SK-N-SH (cell line): Measurements from ENCODE around the gene HMGCL. TPM values are rescaled to one million over a fixed set of nuclear protein-coding genes. Genes with fewer than 3 reads are reported as not detected.

Experiments
- CTCF ChIA-PET: fragments of 300-600, 350-600 bp; formaldehyde crosslinking; extraction: SDS; loops from one replicate; lab custom pipeline; 2021; lab: Yijun Ruan, JAX
- POLR2A ChIA-PET: fragments of 350-600 bp; sonication (Branson Sonifier 250); formaldehyde crosslinking; extraction: SDS; loops from one replicate; lab custom pipeline; 2020; ENCODE audit warnings: antibody characterized with exemption, inconsistent platforms; lab: Yijun Ruan, JAX
- DNase-seq: peaks from one replicate; pipeline ENCODE4 v3.0.0; 2012
- H2AFZ ChIP-seq: fragments of 200-600 bp; sonication (generic); 2 replicates; pipeline ENCODE4 v1.8.1; 2016; ENCODE audit warnings: antibody characterized with exemption, mild to moderate bottlenecking, low read depth
- H3F3A ChIP-seq: fragments of 200-600 bp; sonication (generic); replicated peaks from 2 replicates; pipeline ENCODE3; 2016; ENCODE audit warnings: antibody characterized with exemption, mild to moderate bottlenecking; ENCODE audit not compliant: insufficient read depth
- H3K27ac ChIP-seq, 2 experiments: fragments of 200-500 bp in 1 of 2; fragments of 200-600 bp in 1 of 2; sonication (Bioruptor generic) in 1 of 2; sonication (generic), shearing (Covaris generic) in 1 of 2; 2 replicates each; pipeline versions ENCODE4 v1.5.1 to v1.6.1; 2014 to 2016; ENCODE audit warnings: low read depth in 2 of 2, inconsistent platforms in 1 of 2, low read length in 1 of 2, mild to moderate bottlenecking in 1 of 2, mixed read lengths in 1 of 2
- H3K27me3 ChIP-seq: fragments of 200-600 bp; sonication (generic), shearing (Covaris generic); 2 replicates; pipeline ENCODE4 v1.6.1; 2016; ENCODE audit warnings: mixed run types; ENCODE audit not compliant: insufficient read depth
- H3K36me3 ChIP-seq, 2 experiments: fragments of 200-500 bp in 1 of 2; fragments of 200-600 bp in 1 of 2; sonication (Bioruptor generic) in 1 of 2; sonication (generic) in 1 of 2; replicated peaks in 1 of 2; 2 replicates each; pipeline versions ENCODE3 to v1.5.1; 2014 to 2016; ENCODE audit warnings: low read length in 1 of 2, mild to moderate bottlenecking in 1 of 2; ENCODE audit not compliant: insufficient read depth in 2 of 2, control insufficient read depth in 1 of 2
- H3K4me1 ChIP-seq, 2 experiments: fragments of 200-500 bp in 1 of 2; fragments of 200-600 bp in 1 of 2; sonication (Bioruptor generic) in 1 of 2; sonication (generic), shearing (Covaris generic) in 1 of 2; 2 replicates each; pipeline versions ENCODE4 v1.5.1 to v1.6.1; 2014 to 2016; ENCODE audit warnings: low read depth in 1 of 2, low read length in 1 of 2, mixed run types in 1 of 2; ENCODE audit not compliant: insufficient read depth in 2 of 2, control insufficient read depth in 1 of 2
- H3K4me2 ChIP-seq: fragments of 200-600 bp; sonication (generic), shearing (Covaris generic); 2 replicates; pipeline ENCODE4 v1.6.1; 2017; ENCODE audit warnings: mixed run types
- H3K4me3 ChIP-seq, 2 experiments: fragments of 200-500 bp in 1 of 2; fragments of 200-600 bp in 1 of 2; sonication (Bioruptor generic) in 1 of 2; sonication (generic), shearing (Covaris generic) in 1 of 2; 2 replicates each; pipeline versions ENCODE4 v1.5.1 to v1.8.1; 2014 to 2016; ENCODE audit warnings: low read depth in 2 of 2, inconsistent platforms in 1 of 2, low read length in 1 of 2, mild to moderate bottlenecking in 1 of 2, mixed read lengths in 1 of 2, moderate library complexity in 1 of 2
- H3K79me2 ChIP-seq: fragments of 200-600 bp; sonication (generic); 2 replicates; pipeline ENCODE4 v1.8.1; 2017; ENCODE audit warnings: mild to moderate bottlenecking; ENCODE audit not compliant: insufficient read depth
- H3K9ac ChIP-seq: fragments of 200-600 bp; sonication (generic); 2 replicates; pipeline ENCODE4 v1.6.1; 2017; ENCODE audit warnings: mixed run types
- H3K9me2 ChIP-seq: fragments of 200-600 bp; sonication (generic); 2 replicates; pipeline ENCODE4 v1.6.1; 2017; ENCODE audit warnings: mixed run types
- H3K9me3 ChIP-seq: fragments of 200-600 bp; sonication (generic); 2 replicates; pipeline ENCODE4 v1.6.1; 2017; ENCODE audit warnings: mixed run types, mild to moderate bottlenecking, moderate library complexity
- H4K20me1 ChIP-seq: fragments of 200-600 bp; sonication (generic); 2 replicates; pipeline ENCODE4 v1.6.1; 2017; ENCODE audit warnings: mild to moderate bottlenecking, mixed run types; ENCODE audit not compliant: insufficient read depth
- CHD2 ChIP-seq: fragments of 150-350 bp; IDR thresholded peaks from 2 replicates; pipeline ENCODE4 v1.6.1; 2018; ENCODE audit warnings: low read length; ENCODE audit not compliant: partially characterized antibody
- ELF1 ChIP-seq: IDR thresholded peaks from 2 replicates; pipeline ENCODE4 v1.4.0; 2012
- EP300 ChIP-seq, 2 experiments: IDR thresholded peaks; 2 replicates each; pipeline versions ENCODE4 v1.4.0 to v1.6.1; 2012; ENCODE audit warnings: borderline replicate concordance in 1 of 2, low read depth in 1 of 2, low read length in 1 of 2
- FOSL2 ChIP-seq: IDR thresholded peaks from 2 replicates; pipeline ENCODE4 v1.4.0; 2012; ENCODE audit warnings: low read depth, mild to moderate bottlenecking, moderate library complexity, borderline replicate concordance
- FOXJ3 ChIP-seq: sonication (generic); formaldehyde crosslinking; IDR thresholded peaks from 2 replicates; pipeline ENCODE4 v1.5.1; 2020; ENCODE audit warnings: mild to moderate bottlenecking, missing genetic modification reagents
- FOXM1 ChIP-seq: IDR thresholded peaks from 2 replicates; pipeline ENCODE4 v1.4.0; 2012; ENCODE audit warnings: low read depth, mild to moderate bottlenecking
- IRF3 ChIP-seq: fragments of 150-350 bp; IDR thresholded peaks from 2 replicates; pipeline ENCODE4 v1.6.1; 2016; ENCODE audit warnings: mild to moderate bottlenecking, low read depth, low read length
- JUND ChIP-seq: IDR thresholded peaks from 2 replicates; pipeline ENCODE4 v1.4.0; 2012
- MXI1 ChIP-seq: IDR thresholded peaks from 2 replicates; pipeline ENCODE4 v1.6.1; 2012; ENCODE audit warnings: mild to moderate bottlenecking, low read depth, low read length, improper control_type of control experiment
- NRF1 ChIP-seq: IDR thresholded peaks from 2 replicates; pipeline ENCODE4 v1.6.1; 2012; ENCODE audit warnings: low read depth, mild to moderate bottlenecking, low read length
- POLR2AphosphoS5 ChIP-seq: IDR thresholded peaks from 2 replicates; pipeline ENCODE4 v1.6.1; 2012; ENCODE audit warnings: low read depth, low read length
- RCOR1 ChIP-seq: fragments of 150-350 bp; IDR thresholded peaks from 2 replicates; pipeline ENCODE4 v1.6.1; 2017; ENCODE audit warnings: antibody characterized with exemption, low read length
- RFX5 ChIP-seq: IDR thresholded peaks from 2 replicates; pipeline ENCODE4 v1.6.1; 2012; ENCODE audit warnings: mild to moderate bottlenecking, improper control_type of control experiment, low read length
- RXRA ChIP-seq: IDR thresholded peaks from 2 replicates; pipeline ENCODE4 v1.4.0; 2012; ENCODE audit warnings: low read depth, mild to moderate bottlenecking, borderline replicate concordance
- SIN3A ChIP-seq: IDR thresholded peaks from 2 replicates; pipeline ENCODE4 v1.6.1; 2012; ENCODE audit warnings: low read depth, mild to moderate bottlenecking, low read length, moderate library complexity, borderline replicate concordance
- SMC3 ChIP-seq: IDR thresholded peaks from 2 replicates; pipeline ENCODE4 v1.6.1; 2012; ENCODE audit warnings: low read depth, low read length, improper control_type of control experiment
- TCF12 ChIP-seq: IDR thresholded peaks from 2 replicates; pipeline ENCODE4 v1.4.0; 2012
- TEAD4 ChIP-seq: IDR thresholded peaks from 2 replicates; pipeline ENCODE4 v1.4.0; 2012; ENCODE audit warnings: mild to moderate bottlenecking, borderline replicate concordance; ENCODE audit not compliant: insufficient read depth
- USF1 ChIP-seq: IDR thresholded peaks from 2 replicates; pipeline ENCODE4 v1.4.0; 2012; ENCODE audit warnings: low read depth, borderline replicate concordance
- YY1 ChIP-seq: IDR thresholded peaks from 2 replicates; pipeline ENCODE4 v1.4.0; 2012; ENCODE audit warnings: low read depth, mild to moderate bottlenecking
- WGBS: methylation state at CpG from one replicate; pipeline ENCODE4 v1.1.6; 2017; ENCODE audit warnings: low lambda C conversion rate; 5-methylcytosine and 5-hydroxymethylcytosine counted together
- polyA plus RNA-seq, 3 experiments: library from polyadenylated mRNA; depleted of rRNA; stranded (reverse); fragments of >200 nt; gene quantifications; 2 replicates each; pipeline ENCODE4 v1.2.3, GENCODE V29; 2012
- TF ChIP-seq, protein P1 (sequence below): IDR thresholded peaks from 2 replicates; pipeline ENCODE4; 2012
- TF ChIP-seq, protein P2 (sequence below): IDR thresholded peaks from 2 replicates; pipeline ENCODE4 v1.4.0; 2012; ENCODE audit warnings: low read depth

HMGCL gene
- polyA plus RNA-seq, 1 of the 3 experiments (the other 2 are of a cell fraction) = 28.2 TPM

GRCh38 chr1:23757812-23758211, 67.4 kb downstream of the HMGCL start:
- Histone ChIP-seq H3K27ac (no peak overlapping the region), H3K27me3 (no peaks in the 10 kb centered on the region), H3K79me2 (peaks cover 15% of the 10 kb centered on the region; the same call in 1 of the 2 replicates), H3K4me3 (no peak overlapping the region), H4K20me1 (peaks cover 27% of the 10 kb centered on the region; the same call in 1 of the 2 replicates), H3K4me2 (no peak overlapping the region), H3K9ac (no peak overlapping the region), H3K36me3 (peaks cover 81 to 86% of the 10 kb centered on the region in 2 experiments), H3F3A (peaks cover 23% of the 10 kb centered on the region), H3K9me3 (no peaks in the 10 kb centered on the region)
- DNase-seq = no peak
- CTCF ChIA-PET = interaction anchor here (2.3 to 2.4 kb wide), 2 partner anchors 13 to 121 kb away, joined by 8 to 16 read pairs; no protein-coding TSS in a partner anchor
- 100% methylated on average over 1 of the region's 1 CpG for WGBS
- no peak for TF ChIP-seq RFX5
- no peak for TF ChIP-seq TEAD4
- no peak for TF ChIP-seq RXRA
- TF ChIP-seq NRF1 = no peak
- TF ChIP-seq EP300 (IDR thresholded peaks at IDR 0.05; ENCODE audit: borderline replicate concordance in 1 of 2, low read depth in 1 of 2, low read length in 1 of 2) = no peak
- TF ChIP-seq, protein P1, sequence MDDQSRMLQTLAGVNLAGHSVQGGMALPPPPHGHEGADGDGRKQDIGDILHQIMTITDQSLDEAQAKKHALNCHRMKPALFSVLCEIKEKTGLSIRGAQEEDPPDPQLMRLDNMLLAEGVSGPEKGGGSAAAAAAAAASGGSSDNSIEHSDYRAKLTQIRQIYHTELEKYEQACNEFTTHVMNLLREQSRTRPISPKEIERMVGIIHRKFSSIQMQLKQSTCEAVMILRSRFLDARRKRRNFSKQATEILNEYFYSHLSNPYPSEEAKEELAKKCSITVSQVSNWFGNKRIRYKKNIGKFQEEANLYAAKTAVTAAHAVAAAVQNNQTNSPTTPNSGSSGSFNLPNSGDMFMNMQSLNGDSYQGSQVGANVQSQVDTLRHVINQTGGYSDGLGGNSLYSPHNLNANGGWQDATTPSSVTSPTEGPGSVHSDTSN = no peak
- TF ChIP-seq YY1 = no peak
- TF ChIP-seq FOSL2 = no peak
- no peak for TF ChIP-seq TCF12
- TF ChIP-seq, all 33 proteins: peak for 0
- POLR2A ChIA-PET = no interaction called here
- no peak overlapping the region for H2AFZ ChIP-seq
- peaks cover 8 to 10% of the 10 kb centered on the region in 2 experiments; a peak in 1 of 4 replicates for H3K4me1 ChIP-seq
- no peaks in the 10 kb centered on the region for H3K9me2 ChIP-seq

DNA sequence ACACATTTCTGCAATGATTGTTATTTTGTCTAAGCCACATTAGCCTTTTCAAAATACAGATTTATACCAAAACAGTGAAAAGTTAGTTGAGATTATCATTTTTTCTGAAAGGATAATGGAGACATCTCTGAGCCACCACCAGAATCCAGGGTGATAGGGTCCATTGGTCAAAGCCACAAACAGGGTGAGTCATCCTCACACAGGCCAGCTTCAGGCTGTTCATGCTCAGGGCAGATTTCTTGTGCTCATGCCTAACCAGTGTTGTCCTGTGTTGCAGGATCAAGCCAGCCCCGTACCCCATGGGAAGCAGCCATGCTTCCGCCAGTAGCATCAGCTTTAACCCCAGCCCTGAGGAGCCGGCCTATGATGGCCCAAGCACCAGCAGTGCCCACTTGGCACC, 68.6 kb downstream of the HMGCL start:
- Histone ChIP-seq H3K36me3 (peaks cover 89 to 93% of the 10 kb centered on the region in 2 experiments), H3K79me2 (peaks cover 26% of the 10 kb centered on the region), H3K9ac (no peak overlapping the region), H3K4me1 (peaks cover 5 to 10% of the 10 kb centered on the region in 2 experiments; a peak in 1 of 4 replicates), H3K4me2 (no peak overlapping the region), H3K4me3 (no peak overlapping the region), H3K27ac (no peak overlapping the region; a peak in 1 of 4 replicates), H3K9me3 (no peaks in the 10 kb centered on the region), H4K20me1 (peaks cover 31% of the 10 kb centered on the region; the same call in 1 of the 2 replicates), H3F3A (peaks cover 19% of the 10 kb centered on the region), H3K27me3 (no peaks in the 10 kb centered on the region), H3K9me2 (no peaks in the 10 kb centered on the region), H2AFZ (no peak overlapping the region)
- POLR2A ChIA-PET = no interaction called here
- no peak for DNase-seq
- CTCF ChIA-PET = interaction anchor here (0.9 to 2.3 kb wide), 3 partner anchors 12 to 259 kb away, joined by 3 to 8 read pairs (median 3); no protein-coding TSS in a partner anchor
- no CpG with 5 or more reads among the region's 3 CpGs for WGBS
- TF ChIP-seq NRF1 (no peak), SIN3A (no peak), RCOR1 (no peak), USF1 (no peak), ELF1 (no peak), EP300 (IDR thresholded peaks at IDR 0.05; ENCODE audit: borderline replicate concordance in 1 of 2, low read depth in 1 of 2, low read length in 1 of 2) (no peak), POLR2AphosphoS5 (no peak), TEAD4 (no peak), FOSL2 (no peak), IRF3 (no peak), RFX5 (no peak), FOXJ3 (CRISPR knock-in tag) (no peak), CHD2 (no peak), MXI1 (no peak), FOXM1 (no peak), JUND (no peak), SMC3 (no peak), YY1 (no peak)
- TF ChIP-seq, protein P1 = no peak
- TF ChIP-seq, protein P2, sequence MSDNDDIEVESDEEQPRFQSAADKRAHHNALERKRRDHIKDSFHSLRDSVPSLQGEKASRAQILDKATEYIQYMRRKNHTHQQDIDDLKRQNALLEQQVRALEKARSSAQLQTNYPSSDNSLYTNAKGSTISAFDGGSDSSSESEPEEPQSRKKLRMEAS = no peak
